SK-N-SH treated with all-trans-retinoic acid at 6 μM for 48 hours (cell line): Measurements from ENCODE around the gene NAALAD2.
"Not testable (repeated sequence)": the region's sequence is repeated elsewhere in the genome, so short reads cannot be mapped to it uniquely, and the experiment has no call there.

ENCODE experiments used
- ARNTL ChIP-seq: fragments of 450-650 bp; formaldehyde crosslinking; IDR thresholded peaks from 2 replicates; pipeline ENCODE4 v1.5.0; 2020; ENCODE audit warnings: low read depth, mild to moderate bottlenecking, moderate library complexity, borderline replicate concordance
- RARB ChIP-seq: fragments of 250-450 bp; sonication (Bioruptor Pico); IDR thresholded peaks from 2 replicates; pipeline ENCODE4 v1.8.0; 2021; ENCODE audit warnings: mild to moderate bottlenecking, moderate library complexity
- TCF4 ChIP-seq: fragments of 250-450 bp; sonication (Bioruptor Pico); IDR thresholded peaks from 2 replicates; pipeline ENCODE4 v1.8.0; 2021; ENCODE audit warnings: mild to moderate bottlenecking, moderate library complexity, borderline replicate concordance
- TSHZ2 ChIP-seq: fragments of 250-450 bp; sonication (Bioruptor Pico); IDR thresholded peaks from 2 replicates; pipeline ENCODE4 v1.5.0; 2020; ENCODE audit warnings: mild to moderate bottlenecking, moderate library complexity
- ZC3H10 ChIP-seq: fragments of 250-450 bp; sonication (Bioruptor Pico); IDR thresholded peaks from 2 replicates; pipeline ENCODE4 v1.5.1; 2021; ENCODE audit warnings: mild to moderate bottlenecking, moderate library complexity
- ZFP3 ChIP-seq: fragments of 250-450 bp; sonication (Bioruptor Pico); IDR thresholded peaks from 2 replicates; pipeline ENCODE4 v1.5.0; 2020; ENCODE audit warnings: mild to moderate bottlenecking, moderate library complexity

- not testable (repeated sequence) for TF ChIP-seq RARB (CRISPR knock-in tag); ZC3H10 (CRISPR knock-in tag); ARNTL (CRISPR knock-in tag); TSHZ2; ZFP3 (CRISPR knock-in tag); TCF4
Measured at GRCh38 chr11:90166982-90167573, 32.6 kb downstream of the NAALAD2 start.
